Measurements from ENCODE around the gene CHID1. TPM values are rescaled to one million over a fixed set of nuclear protein-coding genes. Genes with fewer than 3 reads are reported as not detected.
A peak's percentile ranks its signal among the peaks of the same experiment; 100 is the strongest.

The CHID1 gene
- total RNA-seq, 1 donor: 42.3 TPM

DNA sequence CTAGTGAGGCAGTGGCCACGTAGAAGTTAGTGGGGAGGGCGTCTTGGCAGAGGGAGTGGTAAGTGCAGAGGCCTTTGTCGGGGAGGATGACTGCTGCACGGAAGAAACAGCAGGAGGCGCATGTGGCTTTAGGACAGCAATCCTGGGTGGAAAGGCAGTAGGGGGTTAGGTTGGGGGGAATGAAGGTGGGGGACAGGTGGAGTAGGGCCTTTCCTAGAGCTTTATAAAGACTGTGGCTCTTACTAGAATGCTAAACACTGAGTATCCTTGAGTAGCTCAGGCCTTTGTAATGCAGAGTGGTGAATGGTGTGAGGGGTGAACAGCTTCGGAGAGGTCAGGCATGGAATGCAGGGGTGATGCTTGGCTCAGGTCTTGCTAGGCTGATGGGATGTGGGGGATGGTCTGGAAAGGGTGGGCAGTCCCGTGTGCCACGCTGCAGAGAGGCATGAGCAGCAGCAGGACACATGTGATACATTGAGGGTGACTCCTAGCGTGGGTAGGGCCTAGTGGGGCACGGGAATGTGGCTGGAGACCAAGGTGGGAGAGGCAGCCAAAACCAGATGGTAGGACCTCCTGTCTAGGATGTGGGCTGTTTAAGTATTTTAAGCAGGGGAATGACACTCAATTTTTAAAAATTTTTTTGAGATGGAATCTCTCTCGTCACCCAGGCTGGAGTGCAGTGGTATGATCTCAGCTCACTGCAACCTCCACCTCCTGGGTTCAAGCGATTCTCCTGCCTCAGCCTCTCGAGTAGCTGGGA is 34.3 kb upstream of the CHID1 start:
- TF ChIP-seq, protein P1, sequence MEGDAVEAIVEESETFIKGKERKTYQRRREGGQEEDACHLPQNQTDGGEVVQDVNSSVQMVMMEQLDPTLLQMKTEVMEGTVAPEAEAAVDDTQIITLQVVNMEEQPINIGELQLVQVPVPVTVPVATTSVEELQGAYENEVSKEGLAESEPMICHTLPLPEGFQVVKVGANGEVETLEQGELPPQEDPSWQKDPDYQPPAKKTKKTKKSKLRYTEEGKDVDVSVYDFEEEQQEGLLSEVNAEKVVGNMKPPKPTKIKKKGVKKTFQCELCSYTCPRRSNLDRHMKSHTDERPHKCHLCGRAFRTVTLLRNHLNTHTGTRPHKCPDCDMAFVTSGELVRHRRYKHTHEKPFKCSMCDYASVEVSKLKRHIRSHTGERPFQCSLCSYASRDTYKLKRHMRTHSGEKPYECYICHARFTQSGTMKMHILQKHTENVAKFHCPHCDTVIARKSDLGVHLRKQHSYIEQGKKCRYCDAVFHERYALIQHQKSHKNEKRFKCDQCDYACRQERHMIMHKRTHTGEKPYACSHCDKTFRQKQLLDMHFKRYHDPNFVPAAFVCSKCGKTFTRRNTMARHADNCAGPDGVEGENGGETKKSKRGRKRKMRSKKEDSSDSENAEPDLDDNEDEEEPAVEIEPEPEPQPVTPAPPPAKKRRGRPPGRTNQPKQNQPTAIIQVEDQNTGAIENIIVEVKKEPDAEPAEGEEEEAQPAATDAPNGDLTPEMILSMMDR (IDR thresholded peaks at IDR 0.05; ENCODE audit: insufficient read depth, low read depth, low read length): peak; percentile 15
- peak; percentile 41 for DNase-seq (ENCODE audit: low read depth)
- H3K4me3 ChIP-seq (ENCODE audit: low read depth, low read length): no peak overlapping the region

DNA sequence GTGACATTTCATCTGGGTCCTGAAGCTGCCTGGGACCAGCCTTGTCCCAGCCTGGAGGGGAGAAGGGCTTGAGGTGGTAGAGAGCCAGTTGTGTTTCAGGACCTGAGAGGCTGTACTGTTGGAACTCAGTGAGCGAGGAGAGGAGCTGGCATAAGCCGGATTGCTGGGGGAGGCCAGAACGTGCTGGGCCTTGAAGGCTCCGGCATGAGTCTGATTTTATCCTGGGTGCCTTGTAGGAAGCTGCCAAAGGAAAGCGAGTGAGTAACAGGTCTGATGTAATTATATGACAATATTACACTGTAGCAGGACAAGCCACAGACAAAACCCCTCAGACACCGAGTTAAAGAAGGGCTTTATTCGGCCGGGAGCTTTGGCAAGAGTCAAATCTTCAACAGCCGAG is 32.2 kb upstream of the CHID1 start:
- DNase-seq (ENCODE audit: low read depth): peak; percentile 38
- TF ChIP-seq, protein P1 (IDR thresholded peaks at IDR 0.05; ENCODE audit: insufficient read depth, low read depth, low read length): no peak
- no peak overlapping the region for H3K4me3 ChIP-seq (ENCODE audit: low read depth, low read length)

DNA sequence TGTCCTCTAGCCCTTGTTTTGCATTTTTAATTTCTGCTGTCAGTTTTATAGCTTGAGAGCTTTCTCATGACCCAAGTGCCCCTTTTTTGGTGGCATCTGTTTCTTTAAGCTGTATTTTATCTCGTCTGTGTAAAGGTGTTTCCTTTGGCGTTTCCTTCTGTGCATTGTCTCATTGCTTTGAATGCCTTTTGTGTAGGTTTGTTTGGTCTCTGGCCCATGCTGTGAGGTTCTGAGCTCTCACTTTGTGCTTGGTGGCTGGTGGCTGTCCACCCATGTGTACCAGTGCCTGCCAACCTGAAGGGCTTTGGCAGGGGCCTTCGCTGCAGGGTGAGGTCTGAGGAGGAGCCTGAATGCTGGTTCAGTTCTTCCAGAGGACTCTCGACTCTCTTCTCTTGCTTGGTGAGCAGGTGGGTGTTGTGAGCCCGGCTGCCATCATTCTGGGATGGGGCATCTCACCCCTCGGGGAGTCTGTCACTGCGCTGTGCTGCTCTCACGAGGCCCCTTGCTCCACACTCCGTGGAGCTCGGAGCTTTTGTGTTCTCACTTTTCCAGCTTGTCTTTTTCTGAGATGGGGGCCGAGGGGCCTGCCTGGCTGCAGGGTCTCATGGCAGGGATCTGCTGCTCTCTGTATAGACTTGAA is 30.0 kb upstream of the CHID1 start:
- DNase-seq (ENCODE audit: low read depth): no peak
- TF ChIP-seq, protein P1 (IDR thresholded peaks at IDR 0.05; ENCODE audit: insufficient read depth, low read depth, low read length): no peak
- no peak overlapping the region for H3K4me3 ChIP-seq (ENCODE audit: low read depth, low read length)

DNA sequence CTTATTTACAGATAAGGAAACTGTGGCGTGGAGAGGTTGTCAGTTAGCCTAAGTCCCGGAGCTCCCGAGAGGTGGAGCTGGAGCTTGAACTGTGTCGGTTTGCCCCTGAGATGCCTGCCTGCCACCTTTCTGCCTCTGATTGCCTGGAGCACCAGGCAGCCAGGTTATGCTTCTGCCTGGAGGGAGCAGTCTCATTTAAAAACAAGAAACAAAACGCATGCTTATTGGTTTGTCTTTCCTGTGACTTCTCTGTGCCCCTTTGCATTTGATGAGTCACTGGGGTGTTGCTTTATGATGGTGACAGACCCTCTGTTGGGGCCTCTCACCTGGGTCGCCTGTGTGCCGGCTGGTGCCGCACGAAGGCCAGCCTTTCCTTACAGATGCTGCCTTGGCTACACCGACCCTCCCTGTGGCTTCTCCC is 27.2 kb upstream of the CHID1 start:
- TF ChIP-seq, protein P1 (IDR thresholded peaks at IDR 0.05; ENCODE audit: insufficient read depth, low read depth, low read length): no peak
- DNase-seq (ENCODE audit: low read depth): no peak
- H3K4me3 ChIP-seq (ENCODE audit: low read depth, low read length): no peak overlapping the region

DNA sequence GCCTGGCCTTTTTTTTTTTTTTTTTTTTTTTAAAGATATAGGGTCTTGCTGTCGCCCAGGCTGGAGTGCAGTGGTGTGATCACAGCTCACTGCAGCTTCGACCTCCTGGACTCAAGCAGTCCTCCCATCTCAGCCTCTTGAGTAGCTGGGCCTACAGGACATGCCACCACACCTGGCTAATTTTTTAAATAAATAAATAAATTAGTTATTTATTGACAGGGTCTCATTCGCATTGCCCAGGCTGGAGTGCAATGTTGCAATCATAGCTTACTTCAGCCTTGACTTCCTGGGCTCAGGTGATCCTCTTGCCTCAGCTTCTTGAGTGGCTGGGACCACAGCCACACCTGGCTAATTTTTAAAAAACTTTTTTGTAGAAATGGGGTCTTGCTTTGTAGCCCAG is 25.6 kb upstream of the CHID1 start:
- DNase-seq (ENCODE audit: low read depth): no peak
- TF ChIP-seq, protein P1 (IDR thresholded peaks at IDR 0.05; ENCODE audit: insufficient read depth, low read depth, low read length): no peak
- H3K4me3 ChIP-seq (ENCODE audit: low read depth, low read length): no peak overlapping the region

DNA sequence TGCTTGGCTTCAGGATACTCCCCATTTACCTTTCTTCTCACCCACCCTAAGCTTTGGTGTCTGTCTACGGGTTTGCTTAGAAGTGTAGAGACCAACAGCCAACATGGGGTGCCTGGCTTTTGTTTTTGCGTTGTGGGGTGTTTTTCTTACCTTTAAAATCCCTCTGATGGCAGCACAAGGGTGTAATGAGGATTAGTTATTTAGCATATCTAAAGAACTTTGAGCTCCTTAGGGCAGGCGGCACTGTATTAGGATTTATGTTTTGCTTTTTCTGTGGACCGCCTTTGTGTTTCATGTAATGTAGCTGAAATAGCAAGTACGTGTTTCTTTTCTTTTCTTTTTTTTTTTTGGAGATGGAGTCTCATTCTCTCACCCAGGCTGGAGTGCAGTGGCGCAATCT is 23.9 kb upstream of the CHID1 start:
- H3K4me3 ChIP-seq (ENCODE audit: low read depth, low read length): no peak overlapping the region
- TF ChIP-seq, protein P1 (IDR thresholded peaks at IDR 0.05; ENCODE audit: insufficient read depth, low read depth, low read length): no peak
- no peak for DNase-seq (ENCODE audit: low read depth)

Data from fibroblast of villous mesenchyme (primary cell).